HCT116 (cell line): ENCODE results near the gene ABHD14A. TPM values are rescaled to one million over a fixed set of nuclear protein-coding genes. Genes with fewer than 3 reads are reported as not detected.

Source experiments
- ATAC-seq: fragments of 200-7000 bp; cut with Tn5 transposase; 2 replicates; pipeline ENCODE4 v1.9.1; 2020; ENCODE audit warnings: mild to moderate bottlenecking, moderate library complexity
- BruUV-seq: library from RNA; stranded (reverse); fragments of 400-500 nt; replicated peaks from 2 replicates; lab custom pipeline; 2021; lab: Mats Ljungman, UMichigan
- CTCF ChIA-PET: fragments of 300-600 bp; sonication (Branson Sonifier 250); formaldehyde crosslinking; loops from one replicate; lab custom pipeline; 2021; ENCODE audit warnings: antibody characterized with exemption; lab: Charles Lee
- POLR2A ChIA-PET: fragments of 300-600, 350-600 bp; sonication (Branson Sonifier 250); formaldehyde crosslinking; loops from one replicate; lab custom pipeline; 2021; ENCODE audit warnings: antibody characterized with exemption; lab: Charles Lee
- RAD21 ChIA-PET, 2 experiments: fragments of 300-600 bp; sonication (Branson Sonifier 250); formaldehyde crosslinking; loops; one replicate each; lab custom pipeline; 2023; ENCODE audit warnings: low total read pairs in 2 of 2; ENCODE audit not compliant: uncharacterized antibody in 2 of 2, unreplicated experiment in 2 of 2, low non-redundant PET in 1 of 2; lab: Charles Lee
- DNase-seq: peaks from one replicate; pipeline ENCODE4 v3.0.0-alpha.2; 2010; ENCODE audit warnings: low read depth, low spot score
- H2AFZ ChIP-seq: fragments of 200-600 bp; shearing (Covaris generic), sonication (generic); 2 replicates; pipeline ENCODE4 v1.6.1; 2017; ENCODE audit warnings: low read depth, mixed run types, mixed read lengths, antibody characterized with exemption, low read length; ENCODE audit not compliant: poor library complexity, severe bottlenecking
- H3K27ac ChIP-seq: 2 replicates; pipeline ENCODE4 v1.5.1; 2012; ENCODE audit warnings: low read depth, low read length
- H3K27me3 ChIP-seq: fragments of 200-600 bp; sonication (generic); 2 replicates; pipeline ENCODE4 v1.6.1; 2016; ENCODE audit warnings: mixed run types, low read length, mixed read lengths; ENCODE audit not compliant: insufficient read depth
- H3K36me3 ChIP-seq, 2 experiments: fragments of 200-500 bp in 1 of 2; fragments of 200-600 bp in 1 of 2; sonication (Bioruptor generic) in 1 of 2; sonication (generic) in 1 of 2; 2 replicates each; pipeline versions ENCODE4 v1.5.1 to v1.6.1; 2014 to 2016; ENCODE audit warnings: low read length in 2 of 2, inconsistent platforms in 1 of 2, mixed read lengths in 1 of 2, mixed run types in 1 of 2; ENCODE audit not compliant: insufficient read depth in 2 of 2, control insufficient read depth in 1 of 2
- H3K4me1 ChIP-seq, 2 experiments: fragments of 200-600 bp in 1 of 2; sonication (generic) in 1 of 2; 2 replicates each; pipeline versions ENCODE4 v1.5.1 to v1.6.1; 2012 to 2017; ENCODE audit warnings: low read length in 2 of 2, inconsistent platforms in 1 of 2, mild to moderate bottlenecking in 1 of 2, mixed read lengths in 1 of 2, mixed run types in 1 of 2, moderate library complexity in 1 of 2; ENCODE audit not compliant: insufficient read depth in 2 of 2, control insufficient read depth in 1 of 2
- H3K4me2 ChIP-seq: fragments of 200-600 bp; sonication (generic); 2 replicates; pipeline ENCODE4 v1.6.1; 2017; ENCODE audit warnings: mixed run types, low read length, mixed read lengths
- H3K4me3 ChIP-seq, 2 experiments: fragments of 200-600 bp in 1 of 2; sonication (generic) in 1 of 2; replicated peaks in 1 of 2; 2 replicates each; pipeline ENCODE4 v1.5.1; 2011 to 2016; ENCODE audit warnings: low read length in 2 of 2, control low read depth in 1 of 2, low read depth in 1 of 2, mild to moderate bottlenecking in 1 of 2, mixed read lengths in 1 of 2, mixed run types in 1 of 2
- H3K79me2 ChIP-seq: fragments of 200-600 bp; sonication (generic); 2 replicates; pipeline ENCODE4 v1.6.1; 2017; ENCODE audit warnings: mild to moderate bottlenecking, mixed run types, low read length, moderate library complexity, mixed read lengths; ENCODE audit not compliant: insufficient read depth
- H3K9ac ChIP-seq: fragments of 200-600 bp; sonication (generic); 2 replicates; pipeline ENCODE4 v1.6.1; 2016; ENCODE audit warnings: low read length, mixed read lengths
- H3K9me2 ChIP-seq: fragments of 200-600 bp; sonication (generic), shearing (Covaris generic); 2 replicates; pipeline ENCODE4 v1.6.1; 2017; ENCODE audit warnings: mixed run types, mild to moderate bottlenecking, moderate library complexity; ENCODE audit not compliant: insufficient read depth
- H3K9me3 ChIP-seq, 2 experiments: fragments of 200-500 bp in 1 of 2; fragments of 200-600 bp in 1 of 2; sonication (Bioruptor generic) in 1 of 2; sonication (generic) in 1 of 2; 2 replicates each; pipeline ENCODE4 v1.6.1; 2014 to 2017; ENCODE audit warnings: low read length in 2 of 2, mixed read lengths in 2 of 2, inconsistent platforms in 1 of 2, low read depth in 1 of 2, mild to moderate bottlenecking in 1 of 2, mixed run types in 1 of 2, moderate library complexity in 1 of 2; ENCODE audit not compliant: control insufficient read depth in 1 of 2, insufficient read depth in 1 of 2
- H4K20me1 ChIP-seq: fragments of 200-600 bp; sonication (generic), shearing (Covaris generic); 2 replicates; pipeline ENCODE4 v1.6.1; 2017; ENCODE audit warnings: mixed run types, mild to moderate bottlenecking, moderate library complexity; ENCODE audit not compliant: insufficient read depth
- CEBPB ChIP-seq: IDR thresholded peaks from 2 replicates; pipeline ENCODE4 v1.6.1; 2012; ENCODE audit warnings: low read depth
- JUND ChIP-seq: IDR thresholded peaks from 2 replicates; pipeline ENCODE4 v1.6.1; 2012
- SIN3A ChIP-seq: IDR thresholded peaks from 2 replicates; pipeline ENCODE4 v1.6.1; 2012; ENCODE audit warnings: low read depth
- SP1 ChIP-seq: IDR thresholded peaks from 2 replicates; pipeline ENCODE4 v1.6.1; 2012; ENCODE audit warnings: low read depth
- TCF7L2 ChIP-seq: IDR thresholded peaks from 2 replicates; pipeline ENCODE4 v1.7.0; 2011; ENCODE audit warnings: borderline replicate concordance, inconsistent platforms; ENCODE audit not compliant: insufficient read depth, insufficient read length; ENCODE audit errors: extremely low read depth
- ZFX ChIP-seq: fragments of 450-650 bp; IDR thresholded peaks from 2 replicates; pipeline ENCODE4 v1.6.1; 2017
- ZNF274 ChIP-seq: fragments of 200-500 bp; sonication (Bioruptor generic); IDR thresholded peaks from 2 replicates; pipeline ENCODE4 v1.6.1; 2014; ENCODE audit warnings: mild to moderate bottlenecking, low read depth, low read length, inconsistent platforms
- intact Hi-C: fragments of 100-400 bp; cut with micrococcal nuclease; formaldehyde crosslinking; loops from 2 replicates; pipeline ENCODE4 v1.10.0; 2022
- total RNA-seq: library from RNA; stranded (reverse); gene quantifications from one replicate; pipeline ENCODE4 v1.2.1, GENCODE V29; 2021; ENCODE audit not compliant: unreplicated experiment
- TF ChIP-seq, protein P1 (sequence below), 3 experiments: fragments of 200-600 bp in 1 of 3; sonication (generic) in 1 of 3; IDR thresholded peaks in 2 of 3; conservative IDR thresholded peaks in 1 of 3; 2 replicates each; pipeline ENCODE4 v1.5.1; 2012 to 2017; ENCODE audit warnings: low read depth in 2 of 3, low read length in 2 of 3, antibody characterized with exemption in 1 of 3, borderline replicate concordance in 1 of 3, control low read depth in 1 of 3, mild to moderate bottlenecking in 1 of 3, mixed read lengths in 1 of 3, mixed run types in 1 of 3, moderate library complexity in 1 of 3; ENCODE audit not compliant: insufficient read depth in 1 of 3

The ABHD14A gene
- total RNA-seq, 1 experiment from 2014 or later = 11.6 TPM

DNA sequence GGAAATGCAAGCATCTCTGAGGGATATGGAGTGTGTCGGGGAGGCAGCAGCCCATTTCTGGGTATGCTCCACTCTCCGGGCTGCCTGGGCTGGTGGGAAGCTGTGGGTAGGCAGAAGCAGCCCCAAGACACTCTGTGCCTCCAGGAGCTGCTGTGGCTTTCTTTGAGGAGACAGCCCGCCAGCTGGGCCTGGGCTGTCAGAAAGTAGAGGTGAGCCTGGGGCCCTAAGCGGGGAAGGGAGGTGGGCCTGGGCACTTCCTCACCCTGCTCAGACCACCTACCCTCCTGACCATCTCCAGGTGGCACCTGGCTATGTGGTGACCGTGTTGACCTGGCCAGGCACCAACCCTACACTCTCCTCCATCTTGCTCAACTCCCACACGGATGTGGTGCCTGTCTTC, 10.2 kb downstream of the ABHD14A start:
- RAD21 ChIA-PET = no interaction called here
- CTCF ChIA-PET = no interaction called here
- peaks cover 12% of the 10 kb centered on the region for H3K79me2 ChIP-seq
- H3K27me3 ChIP-seq = no peaks in the 10 kb centered on the region
- no peak overlapping the region for H3K4me2 ChIP-seq
- POLR2A ChIA-PET = interaction anchor here (1.5 to 4.3 kb wide), 3 partner anchors 7 to 44 kb away, joined by 3 to 47 read pairs (median 31); partner anchors contain the start of genes PARP3, RPL29 and RRP9
- H2AFZ ChIP-seq = no peak overlapping the region
- TF ChIP-seq ZNF274 = no peak
- TF ChIP-seq, protein P1, sequence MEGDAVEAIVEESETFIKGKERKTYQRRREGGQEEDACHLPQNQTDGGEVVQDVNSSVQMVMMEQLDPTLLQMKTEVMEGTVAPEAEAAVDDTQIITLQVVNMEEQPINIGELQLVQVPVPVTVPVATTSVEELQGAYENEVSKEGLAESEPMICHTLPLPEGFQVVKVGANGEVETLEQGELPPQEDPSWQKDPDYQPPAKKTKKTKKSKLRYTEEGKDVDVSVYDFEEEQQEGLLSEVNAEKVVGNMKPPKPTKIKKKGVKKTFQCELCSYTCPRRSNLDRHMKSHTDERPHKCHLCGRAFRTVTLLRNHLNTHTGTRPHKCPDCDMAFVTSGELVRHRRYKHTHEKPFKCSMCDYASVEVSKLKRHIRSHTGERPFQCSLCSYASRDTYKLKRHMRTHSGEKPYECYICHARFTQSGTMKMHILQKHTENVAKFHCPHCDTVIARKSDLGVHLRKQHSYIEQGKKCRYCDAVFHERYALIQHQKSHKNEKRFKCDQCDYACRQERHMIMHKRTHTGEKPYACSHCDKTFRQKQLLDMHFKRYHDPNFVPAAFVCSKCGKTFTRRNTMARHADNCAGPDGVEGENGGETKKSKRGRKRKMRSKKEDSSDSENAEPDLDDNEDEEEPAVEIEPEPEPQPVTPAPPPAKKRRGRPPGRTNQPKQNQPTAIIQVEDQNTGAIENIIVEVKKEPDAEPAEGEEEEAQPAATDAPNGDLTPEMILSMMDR (IDR thresholded peaks at IDR 0.05 in 2 of 3, conservative IDR thresholded peaks at IDR 0.05 in 1 of 3; ENCODE audit: borderline replicate concordance in 1 of 3, insufficient read depth in 1 of 3, low read depth in 2 of 3, low read length in 2 of 3) = no peak
- TF ChIP-seq CEBPB = no peak
- no peak for TF ChIP-seq SIN3A
- TF ChIP-seq ZFX = no peak
- no peak for TF ChIP-seq TCF7L2
- no peak for TF ChIP-seq SP1
- no peak for TF ChIP-seq JUND
- TF ChIP-seq, all 23 proteins: peak for 0
- Histone ChIP-seq H3K9me2 (no peaks in the 10 kb centered on the region), H3K9ac (no peak overlapping the region), H3K4me1 (peaks cover 24 to 56% of the 10 kb centered on the region in 2 experiments), H3K27ac (no peak overlapping the region; the same call in 1 of the 2 replicates), H3K9me3 (no peaks in the 10 kb centered on the region), H3K36me3 (no peaks in the 10 kb centered on the region), H4K20me1 (no peaks in the 10 kb centered on the region), H3K4me3 (no peak overlapping the region)
- DNase-seq = no peak
- no TSS peak for BruUV-seq
- intact Hi-C loops = no loop called here
- no peak for ATAC-seq
